RWPE2 (cell line): ENCODE data around the gene FGD2.
"Not testable (repeated sequence)": the region's sequence is repeated elsewhere in the genome, so short reads cannot be mapped to it uniquely, and the experiment has no call there.

Source experiments
- ATAC-seq: fragments of 200-7000 bp; cut with Tn5 transposase; 3 replicates; pipeline ENCODE4 v1.9.1; 2021; ENCODE audit warnings: low read depth
- DNase-seq: peaks from one replicate; pipeline ENCODE4 v3.0.0-alpha.2; 2020; ENCODE audit warnings: low spot score
- H3K27ac ChIP-seq: fragments of 450-650 bp; 2 replicates; pipeline ENCODE4 v1.5.1; 2017; ENCODE audit warnings: mild to moderate bottlenecking; ENCODE audit not compliant: poor library complexity, severe bottlenecking
- H3K27me3 ChIP-seq: fragments of 250-450 bp; sonication (Bioruptor Pico); 2 replicates; pipeline ENCODE4 v1.5.1; 2021; ENCODE audit warnings: mild to moderate bottlenecking, moderate library complexity; ENCODE audit not compliant: insufficient read depth, poor library complexity, severe bottlenecking
- H3K36me3 ChIP-seq: fragments of 250-450 bp; sonication (Bioruptor Pico); 2 replicates; pipeline ENCODE4 v1.5.1; 2020; ENCODE audit warnings: low read depth, mild to moderate bottlenecking, moderate library complexity
- H3K4me1 ChIP-seq: fragments of 250-450 bp; sonication (Bioruptor Pico); 2 replicates; pipeline ENCODE4 v1.5.1; 2021; ENCODE audit warnings: mild to moderate bottlenecking, moderate library complexity; ENCODE audit not compliant: insufficient read depth, poor library complexity, severe bottlenecking
- H3K4me3 ChIP-seq: fragments of 250-450 bp; sonication (Bioruptor Pico); 2 replicates; pipeline ENCODE4 v1.5.1; 2021; ENCODE audit warnings: mild to moderate bottlenecking, moderate library complexity; ENCODE audit not compliant: severe bottlenecking
- H3K9me3 ChIP-seq: fragments of 250-450 bp; sonication (Bioruptor Pico); 2 replicates; pipeline ENCODE4 v1.5.1; 2021; ENCODE audit warnings: mild to moderate bottlenecking, moderate library complexity; ENCODE audit not compliant: severe bottlenecking
- CTCF ChIP-seq: fragments of 450-650 bp; IDR thresholded peaks from one replicate; pipeline ENCODE4 v1.5.1; 2017; ENCODE audit warnings: mild to moderate bottlenecking, moderate library complexity; ENCODE audit not compliant: poor library complexity, severe bottlenecking

FGD2 gene

DNA sequence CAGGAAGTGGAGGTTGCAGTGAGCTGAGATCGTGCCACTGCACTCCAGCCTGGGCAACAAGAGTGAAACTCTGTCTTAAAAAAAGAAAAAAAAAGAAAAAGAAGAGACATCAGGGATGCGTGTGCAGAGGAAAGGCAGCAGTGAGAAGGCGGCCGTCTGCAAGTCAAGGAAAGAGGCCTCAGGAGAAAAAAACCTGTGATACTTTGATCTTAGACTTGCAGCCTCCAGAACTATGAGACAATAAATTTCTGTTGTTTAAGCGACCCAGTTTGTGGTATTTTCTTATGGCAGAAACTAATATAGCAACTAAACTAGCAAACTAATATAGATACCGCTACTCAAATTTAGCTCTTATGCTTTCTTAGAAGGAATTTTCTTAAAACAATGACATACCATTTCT is 36.1 kb downstream of the FGD2 start:
- peaks cover 4% of the 10 kb centered on the region for H3K4me1 ChIP-seq
- DNase-seq: no peak
- no peak for TF ChIP-seq CTCF
- ATAC-seq: no peak
- H3K36me3 ChIP-seq: no peaks in the 10 kb centered on the region
- H3K27me3 ChIP-seq: no peaks in the 10 kb centered on the region
- no peak overlapping the region for H3K4me3 ChIP-seq
- H3K27ac ChIP-seq: no peak overlapping the region
- no peaks in the 10 kb centered on the region for H3K9me3 ChIP-seq

- TF ChIP-seq CTCF: no peak
Measured at GRCh38 chr6:37042150-37042549, 36.7 kb downstream of the FGD2 start.

DNA sequence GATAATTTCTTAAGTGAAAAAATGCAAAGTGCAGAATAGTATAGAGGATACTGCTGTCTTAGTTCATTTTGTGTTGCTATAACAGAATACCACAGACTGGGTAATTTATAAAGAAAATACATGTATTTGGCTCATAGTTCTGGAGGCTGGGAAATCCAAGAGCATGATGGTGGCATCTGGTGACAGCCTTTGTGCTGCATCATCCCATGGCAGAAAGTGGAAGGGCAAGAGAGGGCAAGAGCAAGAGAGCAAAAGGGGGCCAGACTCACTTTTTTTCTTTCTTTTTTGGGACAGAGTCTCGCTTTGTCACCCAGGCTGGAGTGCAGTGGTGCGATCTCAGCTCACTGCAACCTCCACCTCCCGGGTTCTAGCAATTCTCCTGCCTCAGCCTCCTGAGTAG is 37.6 kb downstream of the FGD2 start:
- not testable (repeated sequence) for ATAC-seq, H3K9me3 ChIP-seq

More at GRCh38 chr6:37042150-37042549, 36.7 kb downstream of the FGD2 start:
- ATAC-seq (no peak), DNase-seq (no peak)
- Histone ChIP-seq H3K27ac (no peak overlapping the region), H3K27me3 (no peaks in the 10 kb centered on the region), H3K4me1 (peaks cover 4% of the 10 kb centered on the region), H3K36me3 (no peaks in the 10 kb centered on the region), H3K9me3 (no peaks in the 10 kb centered on the region), H3K4me3 (no peak overlapping the region)

GRCh38 chr6:37047346-37047688 is 41.9 kb downstream of the FGD2 start:
- Histone ChIP-seq H3K4me1 (peaks cover 4% of the 10 kb centered on the region), H3K4me3 (no peak overlapping the region), H3K27ac (no peak overlapping the region), H3K36me3 (no peaks in the 10 kb centered on the region), H3K27me3 (no peaks in the 10 kb centered on the region), H3K9me3 (no peaks in the 10 kb centered on the region)
- DNase-seq: no peak
- ATAC-seq: no peak
- no peak for TF ChIP-seq CTCF

More for the DNA sequence above, 37.6 kb downstream of the FGD2 start:
- H3K36me3 ChIP-seq, H3K27me3 ChIP-seq, H3K27ac ChIP-seq, H3K4me1 ChIP-seq, DNase-seq, H3K4me3 ChIP-seq: not testable (repeated sequence)

DNA sequence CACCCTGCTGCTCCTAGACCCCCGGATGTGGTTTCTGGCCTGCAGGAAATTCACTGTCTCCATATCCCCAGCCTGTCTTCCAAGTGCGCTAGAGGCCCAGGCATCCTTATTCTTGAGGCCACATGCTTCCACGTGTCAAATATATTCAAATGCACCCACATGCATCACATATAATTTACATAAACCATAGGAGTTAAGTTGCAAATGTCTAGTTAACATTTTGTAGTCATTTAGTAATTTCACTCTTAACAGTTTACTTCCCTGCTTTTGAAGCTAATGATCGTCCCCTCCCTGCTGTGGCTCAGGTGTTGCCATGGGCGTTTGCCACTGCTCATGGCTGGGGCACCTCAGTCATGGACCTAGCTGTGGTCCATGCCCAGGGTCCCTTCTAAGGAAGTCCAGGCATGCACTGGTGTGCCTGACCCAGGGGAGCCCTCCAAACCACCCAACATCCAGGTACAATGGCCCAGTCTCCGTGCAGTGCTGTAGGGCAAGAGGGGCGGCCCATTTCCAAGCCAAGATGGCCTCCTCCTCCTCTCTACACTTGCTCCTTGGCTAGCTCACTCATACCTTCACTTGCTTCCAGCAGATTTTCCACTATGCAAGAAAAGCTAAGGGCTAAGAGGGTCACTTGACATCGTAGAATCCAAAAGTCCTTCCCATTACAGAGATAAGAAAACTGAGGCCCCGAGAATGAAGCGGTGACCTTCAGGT is 42.4 kb downstream of the FGD2 start:
- Histone ChIP-seq H3K4me1 (peaks cover 4% of the 10 kb centered on the region), H3K9me3 (no peaks in the 10 kb centered on the region), H3K36me3 (no peaks in the 10 kb centered on the region), H3K27ac (no peak overlapping the region), H3K27me3 (no peaks in the 10 kb centered on the region), H3K4me3 (no peak overlapping the region)
- DNase-seq: no peak
- no peak for ATAC-seq
- no peak for TF ChIP-seq CTCF
